ENCODE results near the gene GSTCD.

The GSTCD gene

GRCh38 chr4:105755375-105755774, 46.8 kb downstream of the GSTCD start (continued):
- TF ChIP-seq ZNF585B (tag by site-specific recombination; IDR thresholded peaks at IDR 0.05) (no peak), INSM2 (tag by site-specific recombination; IDR thresholded peaks at IDR 0.05) (no peak), SP2 (tag by site-specific recombination; IDR thresholded peaks at IDR 0.05) (no peak), PRDM2 (tag by site-specific recombination; IDR thresholded peaks at IDR 0.05; ENCODE audit: borderline replicate concordance) (no peak)

GRCh38 chr4:105758958-105759357, 50.4 kb downstream of the GSTCD start:
- Histone ChIP-seq H3K9me3 (ENCODE audit: control insufficient read depth, insufficient read depth, low read depth, low read length) (no peaks in the 10 kb centered on the region), H3K4me3 (ENCODE audit: low read depth, low read length) (no peak overlapping the region), H3K27ac (ENCODE audit: extremely low read depth, low read depth, low read length) (no peak overlapping the region), H3K4me1 (ENCODE audit: control insufficient read depth, insufficient read depth, low read length) (no peaks in the 10 kb centered on the region), H3K36me3 (ENCODE audit: control insufficient read depth in 2 of 2, insufficient read depth in 1 of 2, low read length in 2 of 2) (no peaks in the 10 kb centered on the region)
- ChIA-PET CTCF (no interaction called here), POLR2A (no interaction called here)
- TF ChIP-seq PBX3 (CRISPR knock-in tag; IDR thresholded peaks at IDR 0.05) (no peak), ZNF404 (tag by site-specific recombination; IDR thresholded peaks at IDR 0.05) (no peak), ZBTB26 (tag by site-specific recombination; optimal IDR thresholded peaks at IDR 0.05) (no peak), ZNF169 (tag by site-specific recombination; IDR thresholded peaks at IDR 0.05) (no peak), ZNF558 (tag by site-specific recombination; IDR thresholded peaks at IDR 0.05) (no peak), PRDM10 (tag by site-specific recombination; IDR thresholded peaks at IDR 0.05) (no peak), ZNF837 (tag by site-specific recombination; IDR thresholded peaks at IDR 0.05) (no peak), ZNF138 (tag by site-specific recombination; IDR thresholded peaks at IDR 0.05; ENCODE audit: borderline replicate concordance) (no peak), SP7 (tag by site-specific recombination; IDR thresholded peaks at IDR 0.05) (no peak), ZNF324 (tag by site-specific recombination; IDR thresholded peaks at IDR 0.05) (no peak), PRDM2 (tag by site-specific recombination; IDR thresholded peaks at IDR 0.05; ENCODE audit: borderline replicate concordance) (no peak), ZNF529 (tag by site-specific recombination; IDR thresholded peaks at IDR 0.05; ENCODE audit: insufficient replicate concordance) (no peak), ZNF830 (tag by site-specific recombination; IDR thresholded peaks at IDR 0.05; ENCODE audit: low read depth) (no peak)
